ENCODE measurements around the gene KIAA1671.

GRCh38 chr22:24920029-24920428 lies 32.5 kb upstream of the KIAA1671 start:
- TF ChIP-seq POLR2AphosphoS5 (IDR thresholded peaks at IDR 0.05) (no peak), CTCF (IDR thresholded peaks at IDR 0.05) (no peak)

All from breast epithelium (tissue), 3 donors.